Measurements from ENCODE around the gene SHOC1.
"Not testable (repeated sequence)": the region's sequence is repeated elsewhere in the genome, so short reads cannot be mapped to it uniquely, and the experiment has no call there.

SHOC1 gene

GRCh38 chr9:111812337-111812736 lies 17.6 kb upstream of the SHOC1 start:
- H2AFZ ChIP-seq (ENCODE audit: low read depth, low read length), result no peak overlapping the region
- no peaks in the 10 kb centered on the region for H4K20me1 ChIP-seq (ENCODE audit: insufficient read depth, low read length)
- no peak overlapping the region for H3K9ac ChIP-seq (ENCODE audit: low read length)
- H3K4me2 ChIP-seq (ENCODE audit: low read length), result no peak overlapping the region
- H3K36me3 ChIP-seq (replicated peaks; ENCODE audit: low read depth, low read length), result no peaks in the 10 kb centered on the region
- TF ChIP-seq CTCF (IDR thresholded peaks at IDR 0.05; ENCODE audit: low read depth, low read length) (no peak), EZH2phosphoT487 (IDR thresholded peaks at IDR 0.05; ENCODE audit: low read depth) (no peak)
- no peaks in the 10 kb centered on the region for H3K79me2 ChIP-seq (ENCODE audit: low read length)
- H3K9me3 ChIP-seq (ENCODE audit: insufficient read depth, low read length), result no peaks in the 10 kb centered on the region
- no peak overlapping the region for H3K27ac ChIP-seq (ENCODE audit: low read length)
- no peaks in the 10 kb centered on the region for H3K4me1 ChIP-seq (ENCODE audit: low read length)
- H3K4me3 ChIP-seq (ENCODE audit: low read length), result no peak overlapping the region
- no peaks in the 10 kb centered on the region for H3K27me3 ChIP-seq (ENCODE audit: low read depth, low read length)

GRCh38 chr9:111810908-111811307 lies 16.2 kb upstream of the SHOC1 start:
- H4K20me1 ChIP-seq (ENCODE audit: insufficient read depth, low read length), result no peaks in the 10 kb centered on the region
- no peak overlapping the region for H3K27ac ChIP-seq (ENCODE audit: low read length)
- no peak overlapping the region for H3K4me3 ChIP-seq (ENCODE audit: low read length)
- no peaks in the 10 kb centered on the region for H3K9me3 ChIP-seq (ENCODE audit: insufficient read depth, low read length)
- H2AFZ ChIP-seq (ENCODE audit: low read depth, low read length), result no peak overlapping the region
- H3K4me2 ChIP-seq (ENCODE audit: low read length), result no peak overlapping the region
- no peaks in the 10 kb centered on the region for H3K36me3 ChIP-seq (replicated peaks; ENCODE audit: low read depth, low read length)
- TF ChIP-seq CTCF (IDR thresholded peaks at IDR 0.05; ENCODE audit: low read depth, low read length), result no peak
- TF ChIP-seq EZH2phosphoT487 (IDR thresholded peaks at IDR 0.05; ENCODE audit: low read depth), result no peak
- no peak overlapping the region for H3K9ac ChIP-seq (ENCODE audit: low read length)
- no peaks in the 10 kb centered on the region for H3K4me1 ChIP-seq (ENCODE audit: low read length)
- H3K79me2 ChIP-seq (ENCODE audit: low read length), result no peaks in the 10 kb centered on the region
- no peaks in the 10 kb centered on the region for H3K27me3 ChIP-seq (ENCODE audit: low read depth, low read length)

GRCh38 chr9:111810415-111810814 lies 15.7 kb upstream of the SHOC1 start:
- not testable (repeated sequence) for H3K36me3 ChIP-seq (replicated peaks; ENCODE audit: low read depth, low read length); H2AFZ ChIP-seq (ENCODE audit: low read depth, low read length); H4K20me1 ChIP-seq (ENCODE audit: insufficient read depth, low read length); H3K9ac ChIP-seq (ENCODE audit: low read length); H3K79me2 ChIP-seq (ENCODE audit: low read length); H3K4me3 ChIP-seq (ENCODE audit: low read length); H3K27me3 ChIP-seq (ENCODE audit: low read depth, low read length); H3K4me1 ChIP-seq (ENCODE audit: low read length); H3K4me2 ChIP-seq (ENCODE audit: low read length); H3K27ac ChIP-seq (ENCODE audit: low read length); H3K9me3 ChIP-seq (ENCODE audit: insufficient read depth, low read length)

DNA sequence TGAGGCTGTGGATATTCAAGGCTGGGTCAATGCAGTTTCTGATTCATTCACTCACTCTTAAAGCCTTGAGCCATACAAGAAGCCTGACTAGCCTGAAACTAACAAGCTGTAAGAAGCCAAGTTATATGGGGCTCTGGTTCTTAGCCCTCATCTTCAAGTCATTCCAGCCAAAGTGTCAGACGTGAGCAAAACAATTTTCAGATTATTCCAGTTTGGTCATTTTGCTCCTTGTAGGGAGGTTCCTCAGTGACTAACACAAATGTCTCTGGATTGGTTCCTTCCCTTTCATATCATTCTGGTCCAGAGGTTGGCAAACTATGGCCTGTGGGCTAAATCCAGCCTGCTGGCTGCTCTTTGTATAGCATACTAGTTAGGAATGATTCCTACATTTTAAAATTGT lies 12.5 kb upstream of the SHOC1 start:
- no peaks in the 10 kb centered on the region for H4K20me1 ChIP-seq (ENCODE audit: insufficient read depth, low read length)
- H2AFZ ChIP-seq (ENCODE audit: low read depth, low read length), result no peak overlapping the region
- H3K9me3 ChIP-seq (ENCODE audit: insufficient read depth, low read length), result no peaks in the 10 kb centered on the region
- H3K4me1 ChIP-seq (ENCODE audit: low read length), result no peaks in the 10 kb centered on the region
- H3K79me2 ChIP-seq (ENCODE audit: low read length), result no peaks in the 10 kb centered on the region
- no peak overlapping the region for H3K4me3 ChIP-seq (ENCODE audit: low read length)
- no peaks in the 10 kb centered on the region for H3K36me3 ChIP-seq (replicated peaks; ENCODE audit: low read depth, low read length)
- H3K9ac ChIP-seq (ENCODE audit: low read length), result no peak overlapping the region
- H3K27ac ChIP-seq (ENCODE audit: low read length), result no peak overlapping the region
- TF ChIP-seq CTCF (IDR thresholded peaks at IDR 0.05; ENCODE audit: low read depth, low read length) (no peak), EZH2phosphoT487 (IDR thresholded peaks at IDR 0.05; ENCODE audit: low read depth) (no peak)
- H3K4me2 ChIP-seq (ENCODE audit: low read length), result no peak overlapping the region
- H3K27me3 ChIP-seq (ENCODE audit: low read depth, low read length), result no peaks in the 10 kb centered on the region

DNA sequence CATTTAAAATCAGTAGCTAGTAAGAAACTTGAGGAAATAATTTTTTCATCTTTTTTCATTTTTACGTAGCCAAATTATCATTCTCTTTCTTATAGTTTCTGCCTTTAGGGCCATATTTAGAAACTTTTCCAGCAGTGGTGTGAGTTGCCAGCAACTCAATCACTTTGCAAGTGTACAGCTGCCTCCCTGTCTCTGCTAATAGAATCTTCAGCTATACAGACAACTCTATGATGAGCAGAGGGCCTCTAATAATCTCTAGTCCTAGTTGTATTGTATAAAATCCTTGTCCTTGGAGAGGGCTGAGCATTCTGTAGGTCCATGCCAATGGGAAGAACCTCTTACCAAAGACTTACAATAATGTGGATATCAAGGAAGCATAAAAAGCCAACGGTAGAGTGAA lies 11.5 kb upstream of the SHOC1 start:
- Histone ChIP-seq H3K4me2 (ENCODE audit: low read length) (no peak overlapping the region), H3K9me3 (ENCODE audit: insufficient read depth, low read length) (no peaks in the 10 kb centered on the region), H4K20me1 (ENCODE audit: insufficient read depth, low read length) (no peaks in the 10 kb centered on the region), H3K36me3 (replicated peaks; ENCODE audit: low read depth, low read length) (no peaks in the 10 kb centered on the region), H3K27ac (ENCODE audit: low read length) (no peak overlapping the region), H3K4me3 (ENCODE audit: low read length) (no peak overlapping the region), H3K79me2 (ENCODE audit: low read length) (no peaks in the 10 kb centered on the region), H3K4me1 (ENCODE audit: low read length) (no peaks in the 10 kb centered on the region), H2AFZ (ENCODE audit: low read depth, low read length) (no peak overlapping the region), H3K9ac (ENCODE audit: low read length) (no peak overlapping the region), H3K27me3 (ENCODE audit: low read depth, low read length) (no peaks in the 10 kb centered on the region)
- TF ChIP-seq EZH2phosphoT487 (IDR thresholded peaks at IDR 0.05; ENCODE audit: low read depth), result no peak
- no peak for TF ChIP-seq CTCF (IDR thresholded peaks at IDR 0.05; ENCODE audit: low read depth, low read length)
